GM19238 (cell line): ENCODE results near the gene TULP1.
"Not testable (repeated sequence)": the region's sequence is repeated elsewhere in the genome, so short reads cannot be mapped to it uniquely, and the experiment has no call there.

Source experiments
- DNase-seq: peaks from one replicate; pipeline ENCODE4 v3.0.0; 2011; ENCODE audit warnings: low spot score; ENCODE audit not compliant: insufficient read length

TULP1 gene

GRCh38 chr6:35522151-35522550, 9.5 kb upstream of the TULP1 start:
- no peak for DNase-seq

GRCh38 chr6:35521235-35521634, 8.5 kb upstream of the TULP1 start:
- DNase-seq: no peak

DNA sequence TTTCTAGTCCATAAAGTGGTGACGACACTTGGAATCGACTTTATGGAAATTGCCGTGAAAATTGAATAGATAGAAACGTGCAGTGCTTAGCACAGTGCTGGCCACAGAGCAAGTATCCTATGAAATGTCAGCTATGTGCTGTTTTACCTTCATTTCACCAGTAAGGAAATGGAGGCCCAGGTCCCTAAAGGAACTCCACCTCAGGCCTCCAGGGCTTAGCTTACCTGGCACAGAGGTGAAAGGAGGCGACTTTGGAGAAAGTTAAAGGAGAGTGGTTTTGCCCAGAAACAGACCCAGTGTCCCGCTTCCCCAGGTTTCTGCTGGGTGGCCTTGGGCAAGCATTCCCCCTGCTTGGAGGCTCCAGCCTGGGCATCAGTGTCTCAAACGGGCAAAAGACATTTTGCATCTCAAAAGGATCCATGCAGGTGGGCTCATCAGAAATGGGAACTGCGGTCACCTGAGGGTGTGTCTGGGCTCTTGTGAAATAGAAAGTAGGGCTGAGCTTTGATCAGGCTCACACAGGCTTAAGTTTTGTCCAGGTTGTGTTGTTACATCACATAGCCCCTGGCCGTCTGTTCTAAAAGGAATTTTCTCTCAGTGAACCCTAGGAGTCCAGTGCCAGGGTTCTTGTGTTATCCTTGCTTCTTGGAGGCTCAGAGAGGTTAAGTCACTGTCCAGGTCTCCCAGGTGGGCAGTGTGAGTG, 6.8 kb upstream of the TULP1 start:
- DNase-seq: no peak

DNA sequence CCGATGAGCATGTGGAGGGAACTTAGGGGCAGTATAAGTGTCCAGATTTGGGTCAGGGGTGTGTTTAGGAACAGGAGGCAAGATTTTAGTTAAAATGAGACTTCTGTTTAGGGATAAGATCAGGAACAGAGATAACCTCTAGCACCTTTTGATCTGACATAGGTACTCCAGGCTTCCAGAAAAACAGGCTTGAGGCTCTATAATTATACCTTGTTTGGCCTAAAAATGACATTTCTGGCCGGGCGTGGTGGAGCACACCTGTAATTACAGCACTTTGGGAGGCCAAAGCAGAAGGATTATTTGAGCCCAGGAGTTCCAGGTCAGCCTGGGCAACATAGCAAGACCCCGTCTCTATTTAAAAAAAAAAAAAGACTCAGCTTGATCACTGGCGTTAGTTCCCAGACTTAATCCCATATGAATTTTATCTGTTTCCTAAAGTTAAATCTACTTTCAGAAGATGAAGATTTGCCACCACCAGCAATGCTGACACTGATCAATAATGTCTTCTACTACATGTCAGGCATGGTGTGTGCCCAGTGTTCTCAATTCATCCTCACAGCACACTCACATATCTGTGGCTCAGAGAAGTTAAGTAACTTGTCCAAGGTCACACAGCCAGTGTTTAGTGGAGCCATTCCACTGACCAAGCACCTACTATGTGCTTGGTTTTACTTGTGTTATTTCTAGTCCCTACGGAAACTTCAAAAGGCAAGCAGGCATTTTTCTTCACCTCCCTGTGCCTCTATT, 6.0 kb upstream of the TULP1 start:
- no peak for DNase-seq

- not testable (repeated sequence) for DNase-seq
Observed at GRCh38 chr6:35517978-35518377, 5.3 kb upstream of the TULP1 start.

GRCh38 chr6:35516712-35517111, 4.0 kb upstream of the TULP1 start:
- no peak for DNase-seq

GRCh38 chr6:35515939-35516338, 3.2 kb upstream of the TULP1 start:
- not testable (repeated sequence) for DNase-seq

DNA sequence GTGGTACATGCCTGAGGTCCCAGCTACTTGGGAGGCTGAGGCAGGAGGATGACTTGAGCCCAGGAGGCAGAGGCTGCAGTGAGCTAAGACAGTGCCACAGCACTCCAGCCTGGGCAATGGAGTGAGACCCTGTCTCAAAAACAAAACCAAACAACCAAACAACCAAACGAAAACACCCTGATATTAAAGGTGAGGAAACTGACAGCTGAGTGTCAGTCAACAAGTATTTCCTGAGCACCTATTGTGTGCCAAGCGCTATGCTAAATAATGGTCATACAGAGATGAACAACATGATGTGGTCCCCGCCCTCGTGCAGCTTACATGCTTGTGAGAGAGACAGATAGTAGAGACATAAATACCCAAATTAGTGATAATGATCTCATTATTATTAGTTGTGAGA, 1.9 kb upstream of the TULP1 start:
- no peak for DNase-seq

DNA sequence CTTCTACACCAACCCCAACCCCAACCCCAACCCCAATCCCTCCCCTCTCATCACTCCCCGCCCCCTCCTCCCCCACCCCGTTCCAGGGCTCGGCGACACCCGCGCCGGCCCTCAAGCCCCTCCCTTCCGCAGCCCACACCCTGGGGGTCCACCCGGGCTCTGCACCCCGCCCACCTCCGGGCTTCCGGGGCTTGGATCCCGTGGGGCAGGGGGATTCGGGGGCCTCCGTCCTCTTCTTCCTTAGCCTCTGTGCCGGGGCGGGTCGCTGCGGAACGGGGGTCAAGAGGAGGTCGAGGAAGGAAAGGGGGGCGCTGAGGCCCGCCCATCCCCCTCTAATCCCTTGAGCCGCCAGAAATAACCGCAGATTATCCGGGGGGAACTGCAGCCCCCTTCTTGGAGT, 690 bp downstream of the TULP1 start:
- no peak for DNase-seq

GRCh38 chr6:35511562-35511941, 1.1 kb downstream of the TULP1 start:
- DNase-seq: no peak

DNA sequence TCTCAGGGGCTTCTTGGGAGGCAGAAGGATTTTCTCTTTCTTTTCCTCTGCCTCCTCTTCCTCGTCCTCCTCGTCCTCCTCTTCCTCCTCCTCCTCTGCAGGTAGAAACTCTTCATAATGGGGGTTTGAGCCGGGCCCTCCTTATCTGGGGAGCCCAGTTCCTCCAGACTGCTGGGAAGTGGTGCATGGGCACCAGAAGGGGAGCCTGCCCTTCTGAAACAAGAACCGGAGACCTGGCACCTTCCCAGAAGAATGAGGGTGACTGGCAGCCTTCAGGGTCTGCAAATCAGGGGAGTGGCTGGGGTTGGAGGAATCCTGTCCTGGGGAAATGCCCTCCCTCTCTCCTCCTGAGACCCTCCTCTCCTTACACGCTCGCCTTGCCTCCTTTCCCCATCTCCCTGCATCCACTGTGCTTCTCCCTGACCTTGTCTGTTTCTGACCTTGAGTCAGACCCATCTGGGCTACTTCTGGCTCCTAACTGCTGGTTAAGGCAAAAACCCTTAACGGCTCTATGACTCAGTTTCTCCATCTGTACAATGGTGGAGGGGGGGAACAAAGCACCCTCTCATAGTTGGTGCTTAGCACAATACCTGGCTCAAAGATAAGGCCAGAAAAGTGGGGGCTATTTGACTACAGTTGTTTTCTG, 1.7 kb downstream of the TULP1 start:
- no peak for DNase-seq

- no peak for DNase-seq
Observed at GRCh38 chr6:35508542-35508941, 4.2 kb downstream of the TULP1 start.

DNA sequence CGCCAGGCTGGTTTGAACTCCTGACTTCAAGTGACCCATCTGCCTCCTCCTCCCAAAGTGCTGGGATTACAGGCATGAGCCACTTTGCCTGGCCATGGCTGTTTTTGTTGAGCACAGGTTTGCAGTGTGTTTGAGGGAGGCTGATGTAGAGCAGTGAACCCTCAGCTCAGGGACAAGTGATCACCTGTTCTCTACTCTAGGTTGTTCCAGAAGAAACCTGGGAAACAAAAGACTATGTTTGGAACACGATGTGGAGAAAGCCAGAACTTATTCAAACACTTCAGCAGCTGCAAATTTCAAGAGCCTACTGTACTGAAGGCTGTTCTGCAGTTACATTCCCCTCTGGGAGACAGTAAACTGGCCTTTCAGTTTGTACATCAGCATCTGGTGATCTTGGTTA, 4.7 kb downstream of the TULP1 start:
- no peak for DNase-seq

GRCh38 chr6:35507221-35507620, 5.5 kb downstream of the TULP1 start:
- DNase-seq: no peak

GRCh38 chr6:35506536-35506935, 6.2 kb downstream of the TULP1 start:
- no peak for DNase-seq

GRCh38 chr6:35505999-35506412, 6.7 kb downstream of the TULP1 start:
- DNase-seq: no peak

DNA sequence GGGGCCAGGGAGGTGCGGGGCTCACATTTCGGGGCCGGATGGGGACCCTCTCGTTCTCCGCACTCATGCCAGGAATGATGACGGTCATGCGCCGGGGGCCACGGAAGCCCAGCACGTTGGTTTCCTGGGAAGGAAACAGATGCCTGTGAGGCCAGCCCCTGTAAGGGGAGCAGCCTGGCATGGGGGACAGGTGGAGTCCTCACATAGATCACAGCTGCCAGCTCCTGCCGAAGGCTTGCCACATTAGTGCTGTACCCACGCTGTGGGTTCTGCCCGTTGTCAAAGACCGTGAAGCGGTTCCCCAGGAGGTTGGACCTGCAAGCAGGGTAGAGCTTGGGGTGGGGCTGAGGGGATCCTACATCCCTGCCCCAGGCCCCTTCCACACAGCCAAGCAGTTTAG, 9.2 kb downstream of the TULP1 start:
- DNase-seq: no peak

- no peak for DNase-seq
Observed at GRCh38 chr6:35501784-35502183, 10.9 kb downstream of the TULP1 start.

DNA sequence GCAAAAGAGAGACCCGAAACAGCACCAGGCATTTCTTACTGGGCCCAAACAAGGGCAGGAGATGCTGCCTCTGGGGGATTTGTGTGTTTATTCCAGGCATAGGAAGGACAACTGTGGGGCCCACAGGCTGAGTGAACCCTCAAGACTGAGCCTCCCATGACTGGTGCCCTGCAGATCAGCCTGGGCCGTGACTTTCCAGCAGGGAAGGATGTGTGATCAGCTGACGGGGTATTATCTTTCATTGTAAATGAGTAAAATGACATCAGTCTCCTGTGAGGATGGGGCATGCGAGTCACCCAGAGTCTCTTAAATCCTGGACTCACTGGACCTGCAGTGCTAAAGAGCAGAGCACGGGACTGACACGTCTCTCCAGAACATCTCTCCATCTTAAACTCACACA, 11.9 kb downstream of the TULP1 start:
- no peak for DNase-seq

- DNase-seq: no peak
Observed at GRCh38 chr6:35499372-35499771, 13.3 kb downstream of the TULP1 start.

DNA sequence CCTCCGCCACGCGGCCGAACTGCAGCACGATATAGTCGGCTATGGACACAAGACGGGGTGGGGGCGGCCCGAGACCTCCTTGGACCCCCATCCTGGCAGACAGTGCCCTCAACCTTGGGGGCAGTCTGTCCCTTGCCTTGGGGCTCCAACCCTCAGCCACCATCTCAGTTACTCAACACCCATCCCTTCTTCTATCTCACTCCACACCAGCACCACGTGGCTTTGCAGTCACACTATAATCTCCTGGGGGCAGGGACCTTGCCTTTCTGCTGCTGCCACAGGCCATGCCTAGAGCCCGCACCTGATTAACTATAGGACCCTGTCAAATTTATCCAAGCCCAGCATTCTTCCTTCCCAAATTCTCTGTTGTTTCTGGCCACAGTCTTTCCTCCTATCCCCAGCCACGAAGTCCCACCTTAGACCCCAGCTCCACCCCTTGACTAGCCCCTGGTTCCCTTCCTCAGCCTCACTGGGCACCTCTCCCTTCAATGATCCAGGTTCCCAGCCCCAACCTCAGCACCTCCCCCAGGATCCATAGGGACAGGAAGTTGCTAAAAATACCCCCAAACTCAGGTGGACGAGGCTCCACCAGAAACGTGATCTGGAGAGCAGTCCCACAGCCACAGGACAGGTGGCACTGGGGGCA, 14.2 kb downstream of the TULP1 start:
- DNase-seq: no peak
